Right lobe of liver (tissue), 6 donors: ENCODE measurements around the gene RIIAD1. TPM values are rescaled to one million over a fixed set of nuclear protein-coding genes. Genes with fewer than 3 reads are reported as not detected.
A peak's percentile ranks its signal among the peaks of the same experiment; 100 is the strongest.

Experiments
- ATAC-seq, 4 donors: fragments of 200-7000 bp; cut with Tn5 transposase; one replicate each; pipeline ENCODE4 v1.9.1; 2020; ENCODE audit warnings: mild to moderate bottlenecking in 4 of 4, moderate library complexity in 4 of 4
- DNase-seq, 3 donors: peaks; one replicate each; pipeline ENCODE4 v3.0.0-alpha.2; 2020
- H3K27ac ChIP-seq, 3 donors: fragments of 200-600 bp; one replicate each; pipeline ENCODE4 v1.8.0; 2022
- H3K27me3 ChIP-seq, 2 donors: fragments of 200-600 bp; one replicate each; pipeline ENCODE4 v1.8.0; 2022
- H3K36me3 ChIP-seq, 4 donors: fragments of 200-600 bp; sonication (generic) in 1 of 4; one replicate each; pipeline versions ENCODE4 v1.5.1 to v1.8.0; 2017 to 2022; ENCODE audit warnings: control low read depth in 1 of 4
- H3K4me1 ChIP-seq, 4 donors: fragments of 200-600 bp; sonication (generic) in 1 of 4; one replicate each; pipeline versions ENCODE4 v1.5.1 to v1.8.0; 2017 to 2022; ENCODE audit warnings: control low read depth in 1 of 4
- H3K4me3 ChIP-seq, 3 donors: fragments of 200-600 bp; one replicate each; pipeline ENCODE4 v1.8.0; 2022
- H3K9me3 ChIP-seq, 4 donors: fragments of 200-600 bp; sonication (generic) in 1 of 4; one replicate each; pipeline versions ENCODE4 v1.5.1 to v1.8.0; 2017 to 2022; ENCODE audit warnings: control low read depth in 1 of 4
- CTCF ChIP-seq, 4 donors: fragments of 200-600 bp in 3 of 4; fragments of 450-650 bp in 1 of 4; IDR thresholded peaks; one replicate each; pipeline versions ENCODE4 v1.5.1 to v1.8.0; 2016 to 2022; ENCODE audit warnings: antibody characterized with exemption in 4 of 4, mild to moderate bottlenecking in 2 of 4
- POLR2A ChIP-seq: fragments of 450-650 bp; IDR thresholded peaks from one replicate; pipeline ENCODE4 v1.6.1; 2017; ENCODE audit warnings: antibody characterized with exemption, mild to moderate bottlenecking
- WGBS: methylation state at CpG from one replicate; pipeline ENCODE4 v1.1.6; 2018; ENCODE audit warnings: low coverage, low lambda C conversion rate; ENCODE audit not compliant: insufficient coverage; ENCODE audit errors: missing lambda C conversion rate; 5-methylcytosine and 5-hydroxymethylcytosine counted together
- intact Hi-C, 2 donors: fragments of 100-400 bp; cut with DNase I; formaldehyde crosslinking; loops; one replicate each; pipeline versions ENCODE4 v1.11.2 to v1.14.1; 2022
- total RNA-seq, 6 experiments: library from RNA; depleted of rRNA in 2 of 6; stranded (reverse); fragments of >200 nt in 2 of 6; fragmentation: NEBNext Ultra II Directional in 3 of 6; extraction: Animal tissue kit (Norgen Biotek cat#: 25700) in 3 of 6; gene quantifications; one replicate each; pipeline versions ENCODE4 v1.1.0 to v1.2.4, GENCODE V29; 2016 to 2023
- donor health status: DM: no; HTN: yes; CAD: no.
- donor health status: DM: no; HTN: no; CAD: no.
- donor health status: DM: no; HTN: no; CAD: no.
- donor health status: DM: no; HTN: yes; CAD: no.
- donor health status: DM: no; HTN: yes; CAD: no.

RIIAD1 gene
- total RNA-seq, 6 experiments from 2014 or later, result not detected

- Histone ChIP-seq H3K27me3 (no peaks in the 10 kb centered on the region), H3K9me3 (no peaks in the 10 kb centered on the region), H3K27ac (no peak overlapping the region), H3K36me3 (peaks cover 0 to 7% (median 0%) of the 10 kb centered on the region in 4 donors), H3K4me1 (no peaks in the 10 kb centered on the region), H3K4me3 (no peak overlapping the region)
- TF ChIP-seq POLR2A, result no peak
- TF ChIP-seq CTCF (IDR thresholded peaks at IDR 0.05), result no peak
- ATAC-seq (no peak), DNase-seq (peak in 1 of 3 donors; percentile 31)
- intact Hi-C loops, result no loop called here
- 33% methylated on average over 13 of the region's 17 CpGs for WGBS
Measured at GRCh38 chr1:151703813-151704212, 17.5 kb upstream of the RIIAD1 start.

GRCh38 chr1:151704246-151704645 lies 17.1 kb upstream of the RIIAD1 start:
- Histone ChIP-seq H3K9me3 (no peaks in the 10 kb centered on the region), H3K27ac (no peak overlapping the region), H3K4me3 (no peak overlapping the region), H3K4me1 (no peaks in the 10 kb centered on the region), H3K36me3 (peaks cover 0 to 3% (median 0%) of the 10 kb centered on the region in 4 donors), H3K27me3 (no peaks in the 10 kb centered on the region)
- DNase-seq, result peak in 1 of 3 donors; percentile 27
- TF ChIP-seq CTCF (IDR thresholded peaks at IDR 0.05), result no peak
- TF ChIP-seq POLR2A, result no peak
- intact Hi-C loops, result no loop called here
- ATAC-seq, result no peak
- 72% methylated on average over 4 of the region's 4 CpGs for WGBS

- 83% methylated on average over 1 of the region's 7 CpGs for WGBS
- Histone ChIP-seq H3K27ac (no peak overlapping the region), H3K4me3 (no peak overlapping the region), H3K27me3 (no peaks in the 10 kb centered on the region), H3K4me1 (no peaks in the 10 kb centered on the region), H3K36me3 (no peaks in the 10 kb centered on the region), H3K9me3 (no peaks in the 10 kb centered on the region)
- TF ChIP-seq POLR2A (no peak), CTCF (IDR thresholded peaks at IDR 0.05) (no peak)
- ATAC-seq, result no peak
- DNase-seq, result no peak
- intact Hi-C loops, result no loop called here
Measured at GRCh38 chr1:151705146-151705545, 16.2 kb upstream of the RIIAD1 start.

- Histone ChIP-seq H3K4me1 (no peaks in the 10 kb centered on the region), H3K36me3 (no peaks in the 10 kb centered on the region), H3K27ac (no peak overlapping the region), H3K27me3 (no peaks in the 10 kb centered on the region), H3K9me3 (no peaks in the 10 kb centered on the region), H3K4me3 (no peak overlapping the region)
- intact Hi-C loops, result no loop called here
- ATAC-seq (no peak), DNase-seq (no peak)
- 90% methylated on average over 2 of the region's 11 CpGs for WGBS
- TF ChIP-seq POLR2A, result no peak
- no peak for TF ChIP-seq CTCF (IDR thresholded peaks at IDR 0.05)
Measured at GRCh38 chr1:151705753-151706463, 15.4 kb upstream of the RIIAD1 start.
